K562 (cell line): ENCODE results near the gene TSSK6. TPM values are rescaled to one million over a fixed set of nuclear protein-coding genes. Genes with fewer than 3 reads are reported as not detected.
A peak's percentile ranks its signal among the peaks of the same experiment; 100 is the strongest.

ENCODE experiments used
- ARID3A ChIP-seq: IDR thresholded peaks from 2 replicates; pipeline ENCODE4 v1.6.1; 2012; ENCODE audit warnings: low read depth, low read length, improper control_type of control experiment, borderline replicate concordance
- CBX5 ChIP-seq: IDR thresholded peaks from 2 replicates; pipeline ENCODE4 v1.6.1; 2014; ENCODE audit warnings: low read depth, borderline replicate concordance
- DNMT1 ChIP-seq: fragments of 450-650 bp; IDR thresholded peaks from 2 replicates; pipeline ENCODE4 v1.6.1; 2016; ENCODE audit warnings: antibody characterized with exemption, mild to moderate bottlenecking
- E2F5 ChIP-seq: sonication (generic); formaldehyde crosslinking; IDR thresholded peaks from 2 replicates; pipeline ENCODE4 v1.8.0; 2022; ENCODE audit warnings: mild to moderate bottlenecking, missing genetic modification reagents
- FOXJ3 ChIP-seq: sonication (generic); formaldehyde crosslinking; IDR thresholded peaks from 2 replicates; pipeline ENCODE4 v1.4.0; 2020; ENCODE audit warnings: mild to moderate bottlenecking, missing genetic modification reagents
- HDAC8 ChIP-seq: fragments of 450-650 bp; IDR thresholded peaks from 2 replicates; pipeline ENCODE4 v1.6.1; 2016; ENCODE audit warnings: mild to moderate bottlenecking, missing genetic modification characterization, moderate library complexity, missing compliant biosample characterization
- HNRNPK ChIP-seq: fragments of 200-400 bp; formaldehyde crosslinking; IDR thresholded peaks from one replicate; pipeline ENCODE4 v1.6.1; 2018; ENCODE audit warnings: mild to moderate bottlenecking, low read depth, low read length; ENCODE audit not compliant: poor library complexity, severe bottlenecking
- ID3 ChIP-seq, 2 experiments: fragments of 250-450 bp in 1 of 2; fragments of 450-650 bp in 1 of 2; sonication (Bioruptor Pico) in 1 of 2; IDR thresholded peaks; 2 replicates each; pipeline versions ENCODE4 v1.6.1 to v1.8.0; 2016 to 2021; ENCODE audit warnings: mild to moderate bottlenecking in 2 of 2, moderate library complexity in 2 of 2, missing compliant biosample characterization in 1 of 2, missing genetic modification characterization in 1 of 2
- JUNB ChIP-seq: fragments of 450-650 bp; formaldehyde crosslinking; conservative IDR thresholded peaks from 2 replicates; pipeline ENCODE4 v1.4.0; 2020; ENCODE audit warnings: mild to moderate bottlenecking
- MTA2 ChIP-seq: fragments of 450-650 bp; IDR thresholded peaks from 2 replicates; pipeline ENCODE4 v1.6.1; 2016; ENCODE audit warnings: low read depth
- MTA3 ChIP-seq: fragments of 450-650 bp; formaldehyde crosslinking; IDR thresholded peaks from 2 replicates; pipeline ENCODE4 v1.6.1; 2017; ENCODE audit warnings: mild to moderate bottlenecking, borderline replicate concordance
- MXD1 ChIP-seq: fragments of 250-450 bp; sonication (Bioruptor Pico); IDR thresholded peaks from 2 replicates; pipeline ENCODE4 v1.8.0; 2021; ENCODE audit warnings: borderline replicate concordance, mild to moderate bottlenecking, moderate library complexity; ENCODE audit not compliant: poor library complexity, severe bottlenecking
- NRF1 ChIP-seq, 2 experiments: fragments of 450-650 bp; IDR thresholded peaks in 1 of 2; conservative IDR thresholded peaks in 1 of 2; 2 replicates each; pipeline ENCODE4 v1.6.1; 2014; ENCODE audit warnings: mild to moderate bottlenecking in 2 of 2
- PHF8 ChIP-seq: fragments of 200-600 bp; sonication (generic); IDR thresholded peaks from 2 replicates; pipeline ENCODE4 v1.6.1; 2012; ENCODE audit warnings: mixed run types, mild to moderate bottlenecking, inconsistent platforms, low read length, moderate library complexity, borderline replicate concordance
- RBBP5 ChIP-seq: fragments of 200-600 bp; sonication (generic); IDR thresholded peaks from 2 replicates; pipeline ENCODE4 v1.6.1; 2012; ENCODE audit warnings: borderline replicate concordance, mild to moderate bottlenecking, low read length, control low read depth, inconsistent platforms; ENCODE audit not compliant: insufficient read depth, poor library complexity, severe bottlenecking
- SIRT6 ChIP-seq: IDR thresholded peaks from one replicate; pipeline ENCODE4 v1.6.1; 2012; ENCODE audit warnings: low read depth, mild to moderate bottlenecking, control low read depth, inconsistent platforms, low read length, moderate library complexity
- TFAM ChIP-seq: fragments of 250-450 bp; sonication (Bioruptor Pico); conservative IDR thresholded peaks from 2 replicates; pipeline ENCODE4 v1.5.0; 2021; ENCODE audit warnings: mild to moderate bottlenecking, moderate library complexity
- XRCC5 ChIP-seq: fragments of 200-400 bp; formaldehyde crosslinking; IDR thresholded peaks from 2 replicates; pipeline ENCODE4 v1.6.1; 2017; ENCODE audit warnings: low read depth, mild to moderate bottlenecking, low read length
- ZBTB5 ChIP-seq: fragments of 450-650 bp; IDR thresholded peaks from 2 replicates; pipeline ENCODE4 v1.6.1; 2017; ENCODE audit warnings: antibody characterized with exemption
- ZNF263 ChIP-seq: sonication (generic); formaldehyde crosslinking; IDR thresholded peaks from 2 replicates; pipeline ENCODE4 v1.8.0; 2022; ENCODE audit warnings: mild to moderate bottlenecking, missing genetic modification reagents, borderline replicate concordance
- ZNF347 ChIP-seq: fragments of 450-650 bp; formaldehyde crosslinking; IDR thresholded peaks from 2 replicates; pipeline ENCODE4 v1.4.0; 2020; ENCODE audit warnings: low read depth, mild to moderate bottlenecking, moderate library complexity
- polyA plus RNA-seq, 8 experiments: library from polyadenylated mRNA; depleted of rRNA in 4 of 8; stranded (reverse) in 5 of 8; unstranded in 3 of 8; fragments of >200 nt; fragmentation: Nextera tagmentation in 2 of 8; fragmentation: Illumina TruSeq in 1 of 8; extraction: Ambion mirVana in 2 of 8; extraction: Trizol in 1 of 8; gene quantifications; 2 replicates each; pipeline versions ENCODE4 v1.2.1 to v1.2.3, GENCODE V29; 2011 to 2014; ENCODE audit warnings: inconsistent platforms in 1 of 8, missing spikeins in 1 of 8
- total RNA-seq, 7 experiments: library from RNA; depleted of rRNA in 6 of 7; stranded (reverse); fragments of >200 nt in 6 of 7; fragmentation: Illumina TruSeq in 2 of 7; extraction: Trizol in 2 of 7; gene quantifications; 2 replicates each; pipeline versions ENCODE4 v1.2.1 to v1.2.3, GENCODE V29; 2011 to 2021; ENCODE audit warnings: low replicate concordance in 1 of 7

The TSSK6 gene
- total and polyA plus RNA-seq, 9 of the 15 experiments (the other 6 are each of a cell fraction or from before 2014, with no cell fraction given) = 0.21 to 2.6 (median 1.5) TPM; not detected in 3

- TF ChIP-seq JUNB (no peak), E2F5 (CRISPR knock-in tag) (no peak), CBX5 (no peak), RBBP5 (no peak), ZNF347 (CRISPR knock-in tag) (no peak), XRCC5 (no peak), ZNF263 (CRISPR knock-in tag) (peak; percentile 59; the same call in 1 of the 2 replicates), HNRNPK (no peak), TFAM (CRISPR knock-in tag) (no peak), ID3 (CRISPR knock-in tag; IDR thresholded peaks at IDR 0.05) (no peak), ID3 (tag; IDR thresholded peaks at IDR 0.05) (no peak), HDAC8 (no peak), NRF1 (conservative IDR thresholded peaks at IDR 0.05 in 1 of 2, IDR thresholded peaks at IDR 0.05 in 1 of 2) (peak; percentile 55 to 65; a peak in 3 of 4 replicates), MTA3 (no peak), ZBTB5 (no peak), MXD1 (CRISPR knock-in tag) (no peak), PHF8 (peak; percentile 18; the same call in 1 of the 2 replicates), DNMT1 (no peak), MTA2 (no peak), FOXJ3 (no peak), ARID3A (no peak), SIRT6 (no peak)
Observed at GRCh38 chr19:19540715-19541515, 25.6 kb upstream of the TSSK6 start (continued).
